ENCODE measurements around the gene NCAN.

NCAN gene

DNA sequence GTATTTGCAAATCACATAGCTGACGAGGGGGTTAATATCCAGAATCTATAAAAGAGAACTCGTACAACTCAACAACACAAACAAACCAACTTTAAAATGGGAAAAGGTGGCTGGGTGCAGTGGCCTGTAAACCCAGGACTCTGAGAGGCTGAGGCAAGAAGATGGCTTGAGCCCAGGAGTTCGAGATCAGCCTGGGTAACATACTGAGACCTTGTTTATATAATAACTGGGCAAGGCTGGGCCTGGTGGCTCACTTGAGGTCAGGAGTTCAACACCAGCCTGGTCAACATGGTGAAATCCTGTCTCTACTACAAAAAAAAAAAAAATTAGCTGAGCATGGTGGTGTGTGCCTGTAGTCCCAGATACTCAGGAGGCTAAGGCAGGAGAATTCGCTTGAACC, 83.2 kb downstream of the NCAN start:
- no peak for DNase-seq (ENCODE audit: low read depth)
- no peak for TF ChIP-seq CTCF (IDR thresholded peaks at IDR 0.05; ENCODE audit: control insufficient read depth, extremely low read depth, insufficient read depth)
- no peak overlapping the region for H3K4me3 ChIP-seq (ENCODE audit: low read depth, low read length)

DNA sequence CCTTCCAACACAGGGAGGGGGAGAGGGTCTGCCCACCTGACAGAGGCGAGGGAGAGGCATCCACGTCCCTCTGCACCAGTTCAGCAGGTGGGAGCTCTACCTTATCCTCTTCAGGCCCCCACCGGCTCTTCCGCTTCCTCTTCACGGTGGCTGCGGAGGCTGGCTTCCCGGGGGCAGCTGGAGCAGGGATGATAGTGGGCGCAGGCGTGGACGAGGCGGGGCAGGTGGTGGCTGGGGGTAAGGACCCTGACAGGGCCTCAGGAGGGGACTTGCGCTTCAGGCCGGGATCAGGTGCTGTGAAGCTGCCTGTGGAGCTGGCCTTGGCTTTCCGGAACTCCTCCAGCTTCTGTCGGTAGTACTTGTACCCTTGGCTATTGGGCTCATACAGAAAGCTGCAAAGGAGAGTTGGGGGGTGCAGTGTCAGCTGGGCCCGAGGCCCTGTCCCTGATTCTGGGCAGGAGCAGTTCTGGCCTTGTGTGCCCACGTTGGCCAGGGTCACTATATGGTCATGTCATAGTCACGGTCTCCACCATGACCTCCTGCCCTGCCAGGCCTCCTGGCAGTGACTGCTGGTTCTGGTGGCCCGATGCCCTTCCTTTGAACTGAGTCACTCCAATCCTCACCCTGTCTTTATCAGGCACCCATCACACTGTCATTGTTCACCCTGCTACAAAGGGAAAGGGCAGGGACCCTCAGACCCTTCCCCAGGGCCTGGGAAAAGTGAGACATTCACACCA, 85.4 kb downstream of the NCAN start:
- no peak overlapping the region for H3K4me3 ChIP-seq (ENCODE audit: low read depth, low read length)
- TF ChIP-seq CTCF (IDR thresholded peaks at IDR 0.05; ENCODE audit: control insufficient read depth, extremely low read depth, insufficient read depth), result no peak
- DNase-seq (ENCODE audit: low read depth), result no peak

DNA sequence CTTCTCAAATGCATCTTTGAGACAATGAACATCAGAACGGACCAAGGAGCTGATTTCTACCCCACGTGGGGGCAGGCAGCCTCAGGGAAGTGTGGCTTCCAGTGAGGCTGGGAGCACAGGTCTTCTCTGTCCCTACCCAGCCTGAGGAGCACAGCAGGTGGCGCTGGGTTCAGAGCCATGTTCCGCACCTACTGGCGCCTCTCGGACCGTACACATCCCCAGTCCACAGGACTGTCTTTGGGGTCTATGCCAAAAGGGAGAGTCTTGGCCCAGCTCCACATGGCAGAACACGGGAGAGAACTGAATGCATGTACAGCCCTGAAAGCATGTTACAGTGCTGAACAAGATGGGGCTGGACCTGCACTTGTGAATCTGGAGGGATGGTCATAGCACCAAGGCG, 86.0 kb downstream of the NCAN start:
- H3K4me3 ChIP-seq (ENCODE audit: low read depth, low read length), result no peak overlapping the region
- TF ChIP-seq CTCF (IDR thresholded peaks at IDR 0.05; ENCODE audit: control insufficient read depth, extremely low read depth, insufficient read depth), result no peak
- DNase-seq (ENCODE audit: low read depth), result peak; percentile 4

DNA sequence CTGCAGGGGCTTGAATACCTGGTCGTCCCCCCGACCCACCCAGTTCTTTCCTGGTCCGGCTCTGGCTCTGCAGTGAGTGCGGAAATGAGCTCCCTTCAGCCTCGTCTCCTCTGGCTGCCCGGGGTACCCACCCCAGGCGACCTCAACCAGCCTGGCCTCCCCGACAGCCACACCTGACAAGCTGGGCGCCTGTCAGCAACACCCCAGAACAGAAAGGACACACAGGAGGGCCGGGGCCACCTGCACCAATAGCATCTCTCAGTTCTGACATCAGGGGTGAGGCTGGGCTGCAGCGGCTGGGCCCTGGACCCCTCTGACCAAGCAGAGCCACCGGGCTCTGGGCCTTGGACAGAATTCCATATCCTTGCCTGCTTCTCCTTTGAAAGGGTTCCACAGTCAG, 88.9 kb downstream of the NCAN start:
- H3K4me3 ChIP-seq (ENCODE audit: low read depth, low read length), result no peak overlapping the region
- TF ChIP-seq CTCF (IDR thresholded peaks at IDR 0.05; ENCODE audit: control insufficient read depth, extremely low read depth, insufficient read depth), result no peak
- no peak for DNase-seq (ENCODE audit: low read depth)

Data from LNCaP clone FGC (cell line).